GM21723 (cell line): Measurements from ENCODE around the gene MRPS34.
A peak's percentile ranks its signal among the peaks of the same experiment; 100 is the strongest.

Source experiments
- ATAC-seq: cut with Tn5 transposase; IDR thresholded peaks from one replicate; pipeline ENCODE4 v1.9.1; 2021; ENCODE audit warnings: mild to moderate bottlenecking, moderate library complexity; ENCODE audit not compliant: unreplicated experiment

Gene MRPS34

DNA sequence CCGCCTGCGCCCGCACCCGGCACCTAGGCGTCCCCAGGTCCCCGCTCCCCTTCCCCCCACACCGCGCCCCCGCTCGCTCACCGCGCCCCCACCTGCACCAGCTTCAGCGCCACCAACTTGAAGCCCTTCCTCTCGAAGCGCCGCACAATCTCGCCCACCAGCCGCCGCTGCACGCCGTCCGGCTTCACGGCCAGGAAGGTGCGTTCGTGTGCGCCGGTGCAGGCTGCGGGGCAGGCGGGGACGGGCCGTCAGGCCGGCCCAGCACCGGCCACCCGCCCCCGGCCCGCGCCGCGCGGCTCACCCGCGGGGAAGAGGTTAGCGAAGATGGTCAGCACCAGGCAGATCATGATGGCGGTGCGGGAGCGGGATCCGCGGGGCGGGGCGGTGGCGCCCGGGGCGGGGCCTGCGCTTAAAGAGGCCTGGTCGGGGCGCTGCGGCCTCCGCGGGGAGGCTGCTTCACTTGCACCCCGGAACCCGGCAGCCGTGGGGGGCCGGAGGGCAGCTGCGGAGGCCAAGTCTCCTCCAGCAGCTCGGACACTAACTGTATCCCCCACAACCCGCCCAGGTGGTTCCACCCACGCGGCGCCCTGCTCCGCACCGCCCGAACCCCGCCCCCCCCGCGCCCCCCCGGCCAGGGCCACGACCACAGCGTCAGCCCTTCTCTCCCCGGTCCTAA, 1.6 kb downstream of the MRPS34 start, which contains the start of gene NME3:
NME3 (minus strand) TSS at position 356 of the 676 bp plus-strand sequence; CDS start at position 347, 9 bp downstream.
- ATAC-seq, result peak; percentile 31

- ATAC-seq, result no peak
Observed at GRCh38 chr16:1770328-1771187, 2.4 kb downstream of the MRPS34 start.

- no peak for ATAC-seq
Observed at GRCh38 chr16:1769402-1770300, 3.3 kb downstream of the MRPS34 start.

DNA sequence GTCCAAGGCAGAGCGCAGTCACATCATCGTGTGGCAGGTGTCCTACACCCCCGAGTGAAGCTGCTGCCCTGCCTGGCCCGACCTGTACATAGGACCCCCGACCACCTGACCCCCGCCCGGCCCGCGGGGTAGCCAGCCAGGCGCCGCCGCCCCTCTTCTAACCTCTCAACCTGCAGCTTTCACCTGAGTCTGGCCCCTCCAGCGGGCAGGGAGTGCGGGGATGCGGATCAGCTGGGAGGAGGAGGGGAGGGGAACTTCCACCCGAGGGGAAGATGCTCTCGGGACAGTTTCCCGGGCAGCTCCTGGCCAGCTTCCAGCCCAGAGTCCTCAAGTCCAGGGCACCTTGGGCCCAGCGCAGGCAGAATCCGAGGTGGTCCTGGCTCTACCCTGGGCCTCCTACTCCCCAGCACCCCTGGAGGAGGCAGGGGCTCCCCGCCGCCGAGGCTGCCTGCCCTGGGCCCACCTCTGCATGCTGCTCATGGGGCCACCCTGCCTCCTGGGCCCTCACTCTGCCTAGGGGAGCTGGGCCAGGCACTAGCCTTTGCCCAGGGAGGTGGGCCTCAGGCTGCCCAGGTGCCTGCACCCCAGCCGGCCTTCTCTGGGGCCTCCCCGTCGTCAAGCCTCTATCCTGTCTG, 4.0 kb downstream of the MRPS34 start:
- ATAC-seq, result no peak

- ATAC-seq, result no peak
Observed at GRCh38 chr16:1768061-1768766, 4.7 kb downstream of the MRPS34 start.

DNA sequence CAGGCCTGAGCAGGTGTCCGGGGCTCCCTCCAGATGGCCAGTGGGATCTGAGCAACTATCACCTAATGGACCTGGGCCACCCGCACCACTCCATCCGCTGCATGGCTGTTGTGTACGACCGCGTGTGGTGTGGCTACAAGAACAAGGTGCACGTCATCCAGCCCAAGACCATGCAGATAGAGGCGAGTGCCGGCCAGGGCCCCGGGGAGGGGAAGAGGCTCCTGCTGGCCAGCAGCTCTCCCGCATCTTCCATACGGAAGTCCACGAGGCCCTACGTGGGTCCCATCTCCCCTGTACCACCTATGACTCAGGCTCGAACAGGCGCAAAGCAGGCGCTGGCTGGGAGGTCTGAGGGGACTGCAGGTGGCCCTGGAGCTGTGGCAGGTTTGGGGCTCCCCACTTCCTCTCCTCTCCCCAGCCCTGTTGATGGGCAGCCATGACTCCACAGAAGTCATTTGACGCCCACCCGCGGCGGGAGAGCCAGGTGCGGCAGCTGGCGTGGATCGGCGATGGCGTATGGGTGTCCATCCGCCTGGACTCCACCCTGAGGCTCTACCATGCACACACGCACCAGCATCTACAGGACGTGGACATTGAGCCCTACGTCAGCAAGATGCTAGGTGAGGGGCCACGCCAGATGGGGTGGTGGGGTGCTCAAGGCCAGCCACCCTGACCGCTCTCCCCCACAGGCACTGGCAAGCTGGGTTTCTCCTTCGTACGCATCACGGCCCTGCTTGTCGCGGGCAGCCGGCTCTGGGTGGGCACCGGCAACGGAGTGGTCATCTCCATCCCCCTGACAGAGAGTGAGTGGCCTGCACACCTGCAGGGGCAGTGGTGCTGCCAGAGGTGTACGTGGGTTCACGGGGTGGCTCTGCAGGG, 5.6 kb downstream of the MRPS34 start:
- no peak for ATAC-seq

- no peak for ATAC-seq
Observed at GRCh38 chr16:1766701-1767100, 6.2 kb downstream of the MRPS34 start.

DNA sequence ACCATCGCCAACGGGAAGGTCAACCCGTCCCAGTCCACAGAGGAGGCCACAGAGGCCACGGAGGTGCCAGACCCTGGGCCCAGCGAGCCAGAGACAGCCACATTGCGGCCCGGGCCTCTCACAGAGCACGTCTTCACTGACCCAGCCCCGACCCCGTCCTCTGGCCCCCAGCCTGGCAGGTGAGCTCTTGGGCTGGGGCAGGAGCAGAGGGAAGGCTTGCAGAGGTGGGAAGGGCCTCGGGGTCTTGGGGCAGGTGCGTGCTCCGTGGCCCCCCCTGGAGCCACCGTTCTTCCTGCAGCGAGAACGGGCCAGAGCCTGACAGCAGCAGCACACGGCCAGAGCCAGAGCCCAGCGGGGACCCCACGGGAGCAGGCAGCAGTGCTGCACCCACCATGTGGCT, 6.7 kb downstream of the MRPS34 start:
- ATAC-seq, result no peak

DNA sequence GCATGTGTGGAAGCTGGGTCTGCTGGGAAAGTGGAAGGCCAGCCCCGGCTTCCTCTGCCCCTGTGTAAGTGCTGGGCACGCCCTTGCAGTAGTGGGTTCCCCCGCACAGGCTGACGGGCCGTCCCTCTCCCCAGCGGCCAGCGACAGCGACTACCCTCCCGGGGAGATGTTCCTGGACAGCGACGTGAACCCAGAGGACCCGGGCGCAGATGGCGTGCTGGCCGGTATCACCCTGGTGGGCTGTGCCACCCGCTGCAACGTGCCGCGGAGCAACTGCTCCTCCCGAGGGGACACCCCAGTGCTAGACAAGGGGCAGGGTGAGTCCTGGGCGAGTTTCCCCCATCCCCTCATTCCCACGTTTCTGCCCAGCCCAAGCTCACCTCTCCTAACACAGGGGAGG, 7.1 kb downstream of the MRPS34 start:
- ATAC-seq, result no peak

GRCh38 chr16:1764971-1765370, 8.0 kb downstream of the MRPS34 start:
- no peak for ATAC-seq

DNA sequence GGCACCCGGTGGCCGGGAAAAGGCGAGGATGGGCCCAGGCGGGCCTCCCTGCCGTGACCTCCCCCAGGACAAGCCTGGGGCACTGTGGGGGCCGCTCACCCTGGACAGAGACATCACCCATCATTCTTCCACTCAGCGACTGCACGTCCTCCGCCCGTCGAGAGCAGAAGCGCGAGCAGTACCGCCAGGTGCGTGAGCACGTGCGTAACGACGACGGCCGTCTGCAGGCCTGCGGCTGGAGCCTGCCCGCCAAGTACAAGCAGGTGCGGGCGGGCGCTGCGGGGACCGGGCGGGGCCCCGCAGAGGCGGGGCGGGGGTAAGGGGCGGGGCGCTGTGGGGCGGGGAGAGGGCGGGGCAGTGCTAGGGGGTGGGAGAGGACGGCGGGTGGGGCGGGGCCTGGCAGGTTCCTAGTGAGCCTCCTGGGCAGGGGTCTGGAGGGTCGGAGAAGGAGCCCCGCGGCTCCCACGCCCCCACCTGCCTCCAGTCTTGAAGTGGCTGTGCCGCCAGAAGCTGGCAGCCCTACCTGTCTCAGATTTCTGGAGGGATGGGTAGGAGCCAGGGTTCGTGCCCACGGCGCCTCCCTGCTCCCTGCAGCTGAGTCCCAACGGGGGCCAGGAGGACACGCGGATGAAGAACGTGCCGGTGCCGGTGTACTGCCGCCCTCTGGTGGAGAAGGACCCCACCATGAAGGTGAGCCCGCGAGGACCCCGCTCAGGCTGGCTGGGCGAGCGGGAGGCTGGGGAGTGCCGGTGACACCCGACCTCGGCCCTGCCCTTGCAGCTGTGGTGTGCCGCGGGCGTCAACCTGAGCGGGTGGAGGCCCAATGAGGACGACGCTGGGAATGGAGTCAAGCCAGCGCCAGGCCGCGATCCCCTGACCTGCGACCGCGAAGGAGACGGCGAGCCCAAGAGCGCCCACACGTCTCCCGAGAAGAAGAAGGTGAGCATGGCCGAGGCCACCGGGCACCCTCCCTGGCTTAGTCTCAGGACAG, 9.1 kb downstream of the MRPS34 start:
- ATAC-seq, result no peak

GRCh38 chr16:1762879-1763520, 9.9 kb downstream of the MRPS34 start:
- ATAC-seq, result no peak

GRCh38 chr16:1762196-1762878, 10.6 kb downstream of the MRPS34 start:
- ATAC-seq, result no peak

DNA sequence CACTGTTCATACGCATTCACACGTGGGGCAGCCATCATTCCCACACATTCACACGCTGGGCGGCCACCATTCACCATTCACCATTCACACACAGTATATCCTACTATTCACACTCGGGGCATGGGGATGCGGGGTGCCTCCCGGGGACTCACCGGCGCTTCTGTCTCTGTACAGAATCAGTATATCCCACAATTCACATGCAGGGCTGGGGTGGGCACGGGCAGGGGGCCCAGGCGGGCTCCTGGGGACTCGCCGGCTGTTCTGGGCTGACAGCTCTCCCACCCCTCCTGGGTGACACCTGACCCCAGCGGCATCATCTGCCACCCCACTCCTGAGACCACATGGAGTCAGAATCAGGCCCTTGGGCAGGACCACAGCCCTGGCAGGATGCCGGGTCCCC, 11.2 kb downstream of the MRPS34 start:
- ATAC-seq, result no peak

DNA sequence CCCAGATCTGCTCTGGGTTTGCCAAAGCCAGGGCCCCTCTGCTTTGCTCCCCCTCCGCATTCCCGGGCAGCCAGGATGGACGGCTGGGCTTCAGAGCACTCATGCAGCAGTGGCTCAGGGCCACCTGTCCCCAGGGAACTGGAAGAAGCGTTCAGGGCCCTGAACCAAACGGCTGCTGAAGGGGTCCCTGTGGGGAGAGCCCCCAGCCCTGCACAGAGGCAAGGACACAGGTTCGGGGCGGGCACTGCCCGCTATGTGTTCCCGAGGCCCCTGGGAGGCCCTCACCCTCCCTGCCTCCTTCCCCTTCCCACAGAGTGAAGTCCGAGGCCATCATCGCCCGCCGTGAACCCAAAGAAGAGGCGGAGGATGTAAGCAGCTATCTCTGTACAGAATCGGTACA, 12.0 kb downstream of the MRPS34 start:
- no peak for ATAC-seq

- no peak for ATAC-seq
Observed at GRCh38 chr16:1759511-1759910, 13.4 kb downstream of the MRPS34 start.

GRCh38 chr16:1758923-1759322, 14.0 kb downstream of the MRPS34 start:
- ATAC-seq, result no peak
